Endothelial cell of umbilical vein (primary cell): Measurements from ENCODE around the gene CSN1S1. TPM values are rescaled to one million over a fixed set of nuclear protein-coding genes. Genes with fewer than 3 reads are reported as not detected.

Experiments used
- BruUV-seq: library from RNA; stranded (reverse); fragments of 400-500 nt; replicated peaks from 2 replicates; lab custom pipeline; 2021; lab: Mats Ljungman, UMichigan
- CTCF ChIA-PET: fragments of 300-600, 350-600 bp; sonication (Branson Sonifier 250); formaldehyde crosslinking; loops from one replicate; lab custom pipeline; 2021; ENCODE audit warnings: antibody characterized with exemption, inconsistent platforms; lab: Charles Lee
- POLR2A ChIA-PET: fragments of 300-600, 350-600 bp; sonication (Branson Sonifier 250); formaldehyde crosslinking; loops from one replicate; lab custom pipeline; 2021; ENCODE audit warnings: antibody characterized with exemption, inconsistent platforms; lab: Charles Lee
- DNase-seq: peaks from one replicate; pipeline ENCODE4 v3.0.0-alpha.2; 2011; ENCODE audit warnings: low read depth, low spot score
- FAIRE-seq: peaks from 2 replicates; lab custom pipeline; 2011; peaks lifted over from hg19 to GRCh38; lab: Jason Lieb, UNC
- H2AFZ ChIP-seq: 2 replicates; pipeline ENCODE4 v1.6.0; 2012; ENCODE audit warnings: low read depth, low read length, control low read depth, inconsistent platforms
- H3K27ac ChIP-seq: 2 replicates; pipeline ENCODE4 v1.5.1; 2011; ENCODE audit warnings: low read depth, mild to moderate bottlenecking, control low read depth, low read length, moderate library complexity; ENCODE audit not compliant: insufficient read depth
- H3K27me3 ChIP-seq, 2 experiments: 2 replicates each; pipeline versions ENCODE4 v1.6.0 to v1.6.1; 2011; ENCODE audit warnings: low read length in 2 of 2, mixed read lengths in 1 of 2; ENCODE audit not compliant: control insufficient read depth in 2 of 2, insufficient read depth in 2 of 2
- H3K36me3 ChIP-seq, 2 experiments: 2 replicates in 1 of 2; 3 replicates in 1 of 2; pipeline ENCODE4 v1.5.1; 2011; ENCODE audit warnings: low read length in 2 of 2, mild to moderate bottlenecking in 1 of 2, moderate library complexity in 1 of 2; ENCODE audit not compliant: control insufficient read depth in 2 of 2, insufficient read depth in 2 of 2; ENCODE audit errors: extremely low read depth in 1 of 2
- H3K4me1 ChIP-seq: 3 replicates; pipeline ENCODE4 v1.5.1; 2011; ENCODE audit warnings: mild to moderate bottlenecking, low read length; ENCODE audit not compliant: control insufficient read depth, insufficient read depth; ENCODE audit errors: extremely low read depth
- H3K4me2 ChIP-seq: 2 replicates; pipeline ENCODE4 v1.6.1; 2011; ENCODE audit warnings: low read length, control low read depth, mixed read lengths; ENCODE audit not compliant: insufficient read depth
- H3K4me3 ChIP-seq, 3 experiments: fragments of 200-600 bp in 1 of 3; sonication (generic), shearing (Covaris generic) in 1 of 3; replicated peaks in 1 of 3; 2 replicates each; pipeline ENCODE4 v1.5.1; 2011 to 2016; ENCODE audit warnings: control low read depth in 3 of 3, low read length in 3 of 3, mild to moderate bottlenecking in 2 of 3, inconsistent platforms in 1 of 3, low read depth in 1 of 3, moderate library complexity in 1 of 3; ENCODE audit not compliant: insufficient read depth in 1 of 3
- H3K79me2 ChIP-seq: 2 replicates; pipeline ENCODE4 v1.6.0; 2012; ENCODE audit warnings: low read length, inconsistent platforms; ENCODE audit not compliant: control insufficient read depth, insufficient read depth
- H3K9ac ChIP-seq: replicated peaks from 2 replicates; pipeline ENCODE3; 2011; ENCODE audit warnings: low read length, control low read depth; ENCODE audit not compliant: insufficient read depth; ENCODE audit errors: extremely low read depth
- H3K9me1 ChIP-seq: replicated peaks from 3 replicates; pipeline ENCODE4 v1.6.0; 2011; ENCODE audit warnings: mild to moderate bottlenecking, low read length; ENCODE audit not compliant: control insufficient read depth, insufficient read depth; ENCODE audit errors: extremely low read depth
- H3K9me3 ChIP-seq: replicated peaks from 2 replicates; pipeline ENCODE4 v1.5.1; 2012; ENCODE audit warnings: low read length, inconsistent platforms; ENCODE audit not compliant: control insufficient read depth, insufficient read depth
- H4K20me1 ChIP-seq: replicated peaks from 2 replicates; pipeline ENCODE3; 2011; ENCODE audit warnings: mild to moderate bottlenecking, low read length; ENCODE audit not compliant: control insufficient read depth, insufficient read depth; ENCODE audit errors: extremely low read depth
- EZH2 ChIP-seq: IDR thresholded peaks from 2 replicates; pipeline ENCODE4 v1.6.1; 2012; ENCODE audit warnings: borderline replicate concordance, low read depth, mild to moderate bottlenecking, moderate library complexity, low read length, inconsistent platforms; ENCODE audit not compliant: severe bottlenecking
- FOS ChIP-seq: IDR thresholded peaks from 2 replicates; pipeline ENCODE4 v1.6.1; 2011; ENCODE audit warnings: mild to moderate bottlenecking, low read length, moderate library complexity, borderline replicate concordance; ENCODE audit not compliant: insufficient read depth
- GATA2 ChIP-seq: IDR thresholded peaks from 2 replicates; pipeline ENCODE4 v1.7.0; 2011; ENCODE audit warnings: low read depth, mild to moderate bottlenecking, moderate library complexity, mixed read lengths, low read length; ENCODE audit not compliant: insufficient read length, insufficient read depth
- JUN ChIP-seq: IDR thresholded peaks from 2 replicates; pipeline ENCODE4 v1.6.1; 2011; ENCODE audit warnings: borderline replicate concordance, low read depth; ENCODE audit not compliant: insufficient read length, insufficient read depth
- MYC ChIP-seq: IDR thresholded peaks from one replicate; pipeline ENCODE4 v1.6.1; 2011; ENCODE audit warnings: mild to moderate bottlenecking, low read depth, low read length
- POLR2A ChIP-seq: IDR thresholded peaks from 2 replicates; pipeline ENCODE4 v1.6.1; 2012; ENCODE audit warnings: low read depth, mild to moderate bottlenecking, control low read depth, low read length
- POLR2AphosphoS5 ChIP-seq: IDR thresholded peaks from 2 replicates; pipeline ENCODE4 v1.6.1; 2012; ENCODE audit warnings: low read depth, mild to moderate bottlenecking, control low read depth, low read length, moderate library complexity; ENCODE audit not compliant: insufficient read depth
- dilution Hi-C: fragments of 300-500 bp; cut with MboI; formaldehyde crosslinking; loops from one replicate; pipeline ENCODE4 v1.15.0; 2019; ENCODE audit warnings: low sequenced_read_pairs; ENCODE audit not compliant: extremely low pct_ligation_motif_present
- intact Hi-C: fragments of 100-400 bp; cut with micrococcal nuclease; formaldehyde crosslinking; loops from one replicate; pipeline ENCODE4 v1.10.0; 2022
- polyA plus RNA-seq, 4 experiments: library from polyadenylated mRNA; depleted of rRNA in 3 of 4; stranded (reverse) in 3 of 4; unstranded in 1 of 4; fragments of >200 nt; gene quantifications; 2 replicates each; pipeline versions ENCODE4 v1.2.1 to v1.2.3, GENCODE V29; 2011 to 2012; ENCODE audit warnings: missing spikeins in 1 of 4
- total RNA-seq: library from RNA; stranded (reverse); gene quantifications from 2 replicates; pipeline ENCODE4 v1.2.3, GENCODE V29; 2021
- TF ChIP-seq, protein P1 (sequence below): IDR thresholded peaks from 2 replicates; pipeline ENCODE4 v1.6.1; 2011; ENCODE audit not compliant: insufficient read depth, insufficient read length
- TF ChIP-seq, protein P2 (sequence below), 2 donors: IDR thresholded peaks; 1 replicate in 1 of 2; 2 replicates in 1 of 2; pipeline ENCODE4 v1.5.1; 2011; ENCODE audit warnings: low read length in 2 of 2, mild to moderate bottlenecking in 2 of 2, moderate library complexity in 2 of 2, control low read depth in 1 of 2, inconsistent platforms in 1 of 2, low read depth in 1 of 2; ENCODE audit not compliant: insufficient read depth in 1 of 2; ENCODE audit errors: extremely low read depth in 1 of 2

The CSN1S1 gene
- total and polyA plus RNA-seq, 2 donors (not counting 3 experiments of a cell fraction or from before 2014, with no cell fraction given), result not detected

DNA sequence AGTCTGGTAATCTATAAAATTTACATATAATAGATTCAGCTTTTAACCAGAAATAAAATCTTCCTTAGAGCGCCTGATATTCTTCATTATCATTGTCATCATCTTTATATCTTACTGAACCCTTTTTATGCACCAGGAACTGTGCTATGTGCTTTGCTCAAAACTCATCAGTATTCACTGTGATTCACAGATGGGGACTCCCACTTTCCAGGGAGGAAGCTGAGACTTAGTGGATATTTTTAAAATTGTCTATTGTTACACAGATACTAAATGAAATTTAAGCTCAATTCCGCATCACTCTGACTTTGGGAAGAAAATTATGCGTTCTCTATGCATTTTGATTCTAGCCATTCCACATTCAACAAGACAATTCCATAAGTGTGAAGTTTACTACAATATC, 36.1 kb upstream of the CSN1S1 start:
- ChIA-PET POLR2A (no interaction called here), CTCF (interaction anchor here (0.6 to 2.1 kb wide), 7 partner anchors 11 to 375 kb away, joined by 3 to 14 read pairs (median 3); no protein-coding TSS in a partner anchor)
- TF ChIP-seq MYC (no peak), GATA2 (no peak), FOS (no peak), EZH2 (no peak), POLR2AphosphoS5 (no peak), POLR2A (no peak), JUN (no peak)
- TF ChIP-seq, protein P1, sequence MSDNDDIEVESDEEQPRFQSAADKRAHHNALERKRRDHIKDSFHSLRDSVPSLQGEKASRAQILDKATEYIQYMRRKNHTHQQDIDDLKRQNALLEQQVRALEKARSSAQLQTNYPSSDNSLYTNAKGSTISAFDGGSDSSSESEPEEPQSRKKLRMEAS, result no peak
- TF ChIP-seq, protein P2, sequence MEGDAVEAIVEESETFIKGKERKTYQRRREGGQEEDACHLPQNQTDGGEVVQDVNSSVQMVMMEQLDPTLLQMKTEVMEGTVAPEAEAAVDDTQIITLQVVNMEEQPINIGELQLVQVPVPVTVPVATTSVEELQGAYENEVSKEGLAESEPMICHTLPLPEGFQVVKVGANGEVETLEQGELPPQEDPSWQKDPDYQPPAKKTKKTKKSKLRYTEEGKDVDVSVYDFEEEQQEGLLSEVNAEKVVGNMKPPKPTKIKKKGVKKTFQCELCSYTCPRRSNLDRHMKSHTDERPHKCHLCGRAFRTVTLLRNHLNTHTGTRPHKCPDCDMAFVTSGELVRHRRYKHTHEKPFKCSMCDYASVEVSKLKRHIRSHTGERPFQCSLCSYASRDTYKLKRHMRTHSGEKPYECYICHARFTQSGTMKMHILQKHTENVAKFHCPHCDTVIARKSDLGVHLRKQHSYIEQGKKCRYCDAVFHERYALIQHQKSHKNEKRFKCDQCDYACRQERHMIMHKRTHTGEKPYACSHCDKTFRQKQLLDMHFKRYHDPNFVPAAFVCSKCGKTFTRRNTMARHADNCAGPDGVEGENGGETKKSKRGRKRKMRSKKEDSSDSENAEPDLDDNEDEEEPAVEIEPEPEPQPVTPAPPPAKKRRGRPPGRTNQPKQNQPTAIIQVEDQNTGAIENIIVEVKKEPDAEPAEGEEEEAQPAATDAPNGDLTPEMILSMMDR (IDR thresholded peaks at IDR 0.05; ENCODE audit: extremely low read depth in 1 of 2, insufficient read depth in 1 of 2, low read depth in 1 of 2, low read length in 2 of 2), result no peak
- no peaks in the 10 kb centered on the region for H3K9me1 ChIP-seq
- no peak overlapping the region for H3K9ac ChIP-seq
- no peaks in the 10 kb centered on the region for H3K79me2 ChIP-seq
- no peaks in the 10 kb centered on the region for H3K36me3 ChIP-seq
- intact Hi-C loops, result loop anchor here (5.0 kb wide), 2 partner anchors 373 to 663 kb away; no protein-coding TSS in a partner anchor
- FAIRE-seq (no peak), DNase-seq (no peak)
- H2AFZ ChIP-seq, result no peak overlapping the region
- H3K27ac ChIP-seq, result no peak overlapping the region
- no TSS peak for BruUV-seq
- H4K20me1 ChIP-seq, result no peaks in the 10 kb centered on the region
- dilution Hi-C loops, result no loop called here
- H3K4me1 ChIP-seq, result no peaks in the 10 kb centered on the region
- no peaks in the 10 kb centered on the region for H3K9me3 ChIP-seq
- H3K27me3 ChIP-seq, result peaks cover 0 to 3% of the 10 kb centered on the region in 2 experiments
- no peak overlapping the region for H3K4me2 ChIP-seq
- no peak overlapping the region for H3K4me3 ChIP-seq
